ENCODE measurements around the gene ROBO4.

GRCh38 chr11:124898711-124899110 is 1.0 kb upstream of the ROBO4 start:
- TF ChIP-seq CTCF (IDR thresholded peaks at IDR 0.05; ENCODE audit: low read depth, low read length) (no peak), EZH2phosphoT487 (IDR thresholded peaks at IDR 0.05; ENCODE audit: low read depth) (no peak)
